Prostate gland (tissue), 2 donors: ENCODE measurements around the gene WAS. TPM values are rescaled to one million over a fixed set of nuclear protein-coding genes. Genes with fewer than 3 reads are reported as not detected.
"Not testable (repeated sequence)": the region's sequence is repeated elsewhere in the genome, so short reads cannot be mapped to it uniquely, and the experiment has no call there.

Experiments
- DNase-seq: peaks from one replicate; pipeline ENCODE4 v3.0.0-alpha.2; 2019; ENCODE audit warnings: low spot score
- H3K27ac ChIP-seq, 2 donors: fragments of 200-600 bp; sonication (generic); 2 replicates each; pipeline ENCODE4 v1.5.1; 2017 to 2019
- H3K27me3 ChIP-seq: fragments of 200-600 bp; sonication (generic); replicated peaks from 2 replicates; pipeline ENCODE4 v1.5.1; 2019; ENCODE audit not compliant: insufficient read depth
- H3K36me3 ChIP-seq, 2 donors: fragments of 200-600 bp; sonication (generic); 1 replicate in 1 of 2; 2 replicates in 1 of 2; pipeline versions ENCODE4 v1.5.1 to v1.8.1; 2017 to 2019
- H3K4me1 ChIP-seq: fragments of 200-600 bp; sonication (generic); replicated peaks from 2 replicates; pipeline ENCODE4 v1.5.1; 2019
- H3K4me3 ChIP-seq, 2 donors: fragments of 200-600 bp; sonication (generic); 2 replicates each; pipeline ENCODE4 v1.5.1; 2017 to 2019
- H3K9me3 ChIP-seq: fragments of 200-600 bp; sonication (generic); 2 replicates; pipeline ENCODE4 v1.5.1; 2017
- POLR2A ChIP-seq: fragments of 450-650 bp; IDR thresholded peaks from one replicate; pipeline ENCODE4 v1.6.1; 2016; ENCODE audit warnings: antibody characterized with exemption, mild to moderate bottlenecking
- POLR2AphosphoS5 ChIP-seq: sonication (generic); formaldehyde crosslinking; IDR thresholded peaks from one replicate; pipeline ENCODE4 v1.6.1; 2017; ENCODE audit warnings: antibody characterized with exemption
- WGBS: methylation state at CpG from one replicate; pipeline ENCODE4 v1.1.5; 2018; 5-methylcytosine and 5-hydroxymethylcytosine counted together
- intact Hi-C: fragments of 100-400 bp; cut with DNase I; formaldehyde crosslinking; loops from one replicate; pipeline ENCODE4 v1.14.2; 2022
- total RNA-seq, 2 donors: library from RNA; depleted of rRNA; stranded (reverse); fragments of >200 nt; gene quantifications; one replicate each; pipeline ENCODE4 v1.1.0, GENCODE V29; 2016
- TF ChIP-seq, protein P1 (sequence below), 4 experiments: fragments of 200-600 bp in 2 of 4; fragments of 450-650 bp in 2 of 4; sonication (generic) in 2 of 4; IDR thresholded peaks; 1 replicate in 3 of 4; 2 replicates in 1 of 4; pipeline ENCODE4 v1.5.1; 2016 to 2019; ENCODE audit warnings: antibody characterized with exemption in 4 of 4, mild to moderate bottlenecking in 2 of 4, moderate library complexity in 2 of 4

The WAS gene
- total RNA-seq, 2 donors from 2014 or later = 2.5 to 10.5 TPM

DNA sequence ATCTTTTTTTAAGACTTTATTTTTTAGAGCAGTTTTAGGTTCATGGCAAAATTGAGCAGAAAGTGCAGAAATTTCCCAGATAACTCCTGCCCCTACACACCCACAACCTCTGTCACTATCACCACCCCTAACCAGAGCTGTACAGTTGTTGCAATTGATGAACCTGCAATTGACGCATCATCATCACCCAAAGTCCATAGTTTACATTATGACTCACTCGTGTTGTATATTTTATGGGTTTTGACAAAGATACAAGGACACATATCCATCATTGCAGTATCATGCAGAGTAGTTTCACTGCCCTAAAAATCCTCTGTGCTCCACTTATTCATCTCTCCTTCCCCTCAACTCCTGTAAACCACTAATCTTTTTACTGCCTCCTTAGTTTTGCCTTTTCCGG, 34.5 kb upstream of the WAS start:
- H3K36me3 ChIP-seq = no peaks in the 10 kb centered on the region
- H3K4me1 ChIP-seq = no peaks in the 10 kb centered on the region
- no peaks in the 10 kb centered on the region for H3K27me3 ChIP-seq
- TF ChIP-seq POLR2A = no peak
- TF ChIP-seq, protein P1, sequence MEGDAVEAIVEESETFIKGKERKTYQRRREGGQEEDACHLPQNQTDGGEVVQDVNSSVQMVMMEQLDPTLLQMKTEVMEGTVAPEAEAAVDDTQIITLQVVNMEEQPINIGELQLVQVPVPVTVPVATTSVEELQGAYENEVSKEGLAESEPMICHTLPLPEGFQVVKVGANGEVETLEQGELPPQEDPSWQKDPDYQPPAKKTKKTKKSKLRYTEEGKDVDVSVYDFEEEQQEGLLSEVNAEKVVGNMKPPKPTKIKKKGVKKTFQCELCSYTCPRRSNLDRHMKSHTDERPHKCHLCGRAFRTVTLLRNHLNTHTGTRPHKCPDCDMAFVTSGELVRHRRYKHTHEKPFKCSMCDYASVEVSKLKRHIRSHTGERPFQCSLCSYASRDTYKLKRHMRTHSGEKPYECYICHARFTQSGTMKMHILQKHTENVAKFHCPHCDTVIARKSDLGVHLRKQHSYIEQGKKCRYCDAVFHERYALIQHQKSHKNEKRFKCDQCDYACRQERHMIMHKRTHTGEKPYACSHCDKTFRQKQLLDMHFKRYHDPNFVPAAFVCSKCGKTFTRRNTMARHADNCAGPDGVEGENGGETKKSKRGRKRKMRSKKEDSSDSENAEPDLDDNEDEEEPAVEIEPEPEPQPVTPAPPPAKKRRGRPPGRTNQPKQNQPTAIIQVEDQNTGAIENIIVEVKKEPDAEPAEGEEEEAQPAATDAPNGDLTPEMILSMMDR (IDR thresholded peaks at IDR 0.05) = no peak
- no peak for TF ChIP-seq POLR2AphosphoS5
- 66% methylated on average over 3 of the region's 3 CpGs for WGBS
- no peak overlapping the region for H3K27ac ChIP-seq
- intact Hi-C loops = no loop called here
- no peaks in the 10 kb centered on the region for H3K9me3 ChIP-seq
- no peak for DNase-seq
- no peak overlapping the region for H3K4me3 ChIP-seq

DNA sequence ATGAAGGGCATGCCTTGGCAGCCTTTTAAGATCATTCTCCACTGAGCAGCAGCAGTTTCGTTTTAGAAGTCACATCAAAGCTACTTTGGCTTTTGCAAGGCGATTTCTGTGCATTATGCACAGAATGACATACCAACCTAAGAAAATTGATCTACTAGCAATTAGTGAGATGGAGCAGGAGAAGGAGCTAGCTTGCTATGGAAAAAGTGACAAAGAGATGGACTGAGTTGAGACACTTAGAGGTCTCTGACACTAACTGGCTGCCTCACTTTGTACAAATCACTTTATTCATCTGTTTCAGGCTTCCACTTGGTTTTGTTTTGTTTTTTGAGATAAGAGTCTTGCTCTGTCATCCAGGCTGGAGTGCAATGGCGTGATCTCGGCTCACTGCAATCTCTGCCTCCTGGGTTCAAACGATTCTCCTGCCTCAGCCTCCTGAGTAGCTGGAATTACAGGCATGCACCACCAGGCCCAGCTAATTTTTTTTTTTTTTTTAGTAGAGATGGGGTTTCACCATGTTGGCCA, 31.5 kb upstream of the WAS start:
- H3K27ac ChIP-seq, H3K9me3 ChIP-seq, intact Hi-C loops, H3K27me3 ChIP-seq, H3K36me3 ChIP-seq, DNase-seq, H3K4me3 ChIP-seq, H3K4me1 ChIP-seq: not testable (repeated sequence)
- 90% methylated on average over 5 of the region's 5 CpGs for WGBS

DNA sequence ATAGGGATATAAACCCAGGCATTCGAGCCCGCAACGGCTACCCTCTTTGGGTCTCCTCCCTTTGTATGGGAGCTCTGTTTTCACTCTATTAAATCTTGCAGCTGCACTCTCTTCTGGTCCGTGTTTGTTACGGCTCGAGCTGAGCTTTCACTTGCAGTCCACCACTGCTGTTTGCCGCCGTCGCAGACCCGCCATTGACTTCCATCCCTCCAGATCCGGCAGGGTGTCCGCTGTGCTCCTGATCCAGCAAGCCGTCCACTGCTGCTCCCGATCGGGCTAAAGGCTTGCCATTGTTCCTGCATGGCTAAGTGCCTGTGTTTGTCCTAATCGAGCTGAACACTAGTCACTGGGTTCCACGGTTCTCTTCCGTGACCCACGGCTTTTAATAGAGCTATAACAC, 28.9 kb upstream of the WAS start:
- 11% methylated on average over 16 of the region's 19 CpGs for WGBS
- DNase-seq, intact Hi-C loops: not testable (repeated sequence)

DNA sequence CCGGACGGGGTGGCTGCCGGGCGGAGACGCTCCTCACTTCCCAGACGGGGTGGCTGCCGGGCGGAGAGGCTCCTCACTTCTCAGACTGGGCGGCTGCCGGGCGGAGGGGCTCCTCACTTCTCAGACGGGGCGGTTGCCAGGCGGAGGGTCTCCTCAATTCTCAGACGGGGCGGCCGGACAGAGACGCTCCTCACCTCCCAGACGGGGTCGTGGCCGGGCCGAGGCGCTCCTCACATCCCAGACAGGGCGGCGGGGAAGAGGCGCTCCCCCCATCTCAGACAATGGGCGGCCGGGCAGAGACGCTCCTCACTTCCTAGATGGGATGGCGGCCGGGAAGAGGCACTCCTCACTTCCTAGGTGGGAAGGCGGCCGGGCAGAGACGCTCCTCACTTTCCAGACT, 23.9 kb upstream of the WAS start:
- H3K9me3 ChIP-seq, H3K27me3 ChIP-seq, H3K36me3 ChIP-seq, H3K27ac ChIP-seq, DNase-seq, intact Hi-C loops, H3K4me3 ChIP-seq, H3K4me1 ChIP-seq: not testable (repeated sequence)
- WGBS = 96% methylated on average over 10 of the region's 34 CpGs

More for the DNA sequence above, 28.9 kb upstream of the WAS start:
- H3K4me3 ChIP-seq = peak overlapping the region in 1 of 2 donors; percentile 16
- not testable (repeated sequence) for H3K36me3 ChIP-seq, H3K27me3 ChIP-seq, H3K27ac ChIP-seq, H3K4me1 ChIP-seq, H3K9me3 ChIP-seq

DNA sequence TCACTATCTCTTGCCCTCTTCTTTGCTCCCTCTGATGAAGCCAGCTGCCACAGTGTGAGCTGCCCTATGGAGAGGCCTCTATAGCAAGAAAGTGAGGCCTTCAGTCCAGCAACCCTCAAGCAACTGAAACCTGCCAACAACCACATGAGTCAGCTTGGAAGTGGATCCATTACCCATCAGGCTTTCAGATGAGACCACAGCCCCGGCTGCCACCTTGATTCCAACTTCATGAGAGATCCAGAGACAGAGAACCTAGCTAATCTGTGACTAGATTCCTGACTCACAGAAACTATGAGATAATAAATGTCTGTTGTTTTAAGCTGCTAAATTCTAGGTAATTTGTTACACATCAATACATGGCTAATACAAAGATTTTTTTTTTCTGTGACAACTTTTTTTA, 20.4 kb upstream of the WAS start:
- intact Hi-C loops = no loop called here
- TF ChIP-seq POLR2A = no peak
- TF ChIP-seq, protein P1 (IDR thresholded peaks at IDR 0.05) = no peak
- no peak for TF ChIP-seq POLR2AphosphoS5
- WGBS = 100% methylated on average over 1 of the region's 1 CpG
- Histone ChIP-seq H3K9me3 (no peaks in the 10 kb centered on the region), H3K4me3 (no peak overlapping the region), H3K36me3 (no peaks in the 10 kb centered on the region), H3K27ac (no peak overlapping the region), H3K4me1 (no peaks in the 10 kb centered on the region), H3K27me3 (no peaks in the 10 kb centered on the region)
- DNase-seq = no peak

DNA sequence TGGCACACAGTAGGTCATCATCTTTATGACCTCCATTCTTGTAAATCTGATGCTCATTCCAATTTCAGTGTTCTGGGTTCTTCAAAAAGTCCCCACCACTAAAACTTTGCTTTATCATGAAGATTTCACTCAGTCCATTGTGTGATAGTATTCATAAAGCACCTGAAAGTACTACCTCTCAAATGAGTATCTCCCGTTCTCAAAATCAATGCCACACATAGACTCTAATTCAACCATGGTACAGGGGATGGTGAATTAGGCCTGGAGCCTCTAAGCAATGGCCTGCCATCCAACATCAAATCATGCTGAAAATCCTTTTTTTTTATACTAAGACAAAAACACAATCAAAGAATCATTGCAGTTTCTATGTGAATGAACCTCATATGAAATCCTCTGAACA, 19.4 kb upstream of the WAS start:
- no peak for DNase-seq
- TF ChIP-seq POLR2A (no peak), POLR2AphosphoS5 (no peak)
- TF ChIP-seq, protein P1 (IDR thresholded peaks at IDR 0.05) = no peak
- no peak overlapping the region for H3K27ac ChIP-seq
- H3K4me3 ChIP-seq = no peak overlapping the region
- no peaks in the 10 kb centered on the region for H3K4me1 ChIP-seq
- H3K27me3 ChIP-seq = no peaks in the 10 kb centered on the region
- intact Hi-C loops = no loop called here
- H3K9me3 ChIP-seq = no peaks in the 10 kb centered on the region
- WGBS = 64% methylated on average over 1 of the region's 1 CpG
- no peaks in the 10 kb centered on the region for H3K36me3 ChIP-seq
